ENCODE measurements around the gene FAT1. TPM values are rescaled to one million over a fixed set of nuclear protein-coding genes. Genes with fewer than 3 reads are reported as not detected.

Gene FAT1
- polyA plus RNA-seq, 1 donor: 186 TPM

DNA sequence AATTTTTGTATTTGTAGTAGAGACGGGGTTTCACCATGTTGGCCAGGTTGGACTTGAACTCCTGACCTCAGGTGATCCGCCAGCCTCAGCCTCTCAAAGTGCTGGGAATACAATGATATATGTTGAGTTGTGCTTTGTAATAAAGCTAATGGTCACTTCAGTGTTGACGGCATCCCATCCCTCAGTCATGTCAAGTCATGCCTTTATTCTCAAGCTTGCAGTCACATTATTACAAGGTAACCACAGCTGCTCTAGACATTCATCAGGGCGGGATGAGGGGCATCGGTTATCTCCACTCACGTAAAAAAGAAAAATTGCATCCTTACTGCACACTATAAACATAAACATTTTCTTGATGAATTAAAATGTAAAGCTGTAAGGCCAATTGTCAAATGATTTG, 12.8 kb upstream of the FAT1 start:
- Histone ChIP-seq H3K27me3 (ENCODE audit: control insufficient read depth, insufficient read depth, low read length) (no peaks in the 10 kb centered on the region), H3K36me3 (ENCODE audit: control insufficient read depth, insufficient read depth, low read length) (no peaks in the 10 kb centered on the region), H3K9me3 (ENCODE audit: control insufficient read depth, low read depth, low read length) (no peaks in the 10 kb centered on the region), H3K4me3 (ENCODE audit: low read length) (no peak overlapping the region), H3K27ac (ENCODE audit: low read length) (no peak overlapping the region), H3K4me1 (ENCODE audit: control insufficient read depth, insufficient read depth, low read length) (peaks cover 18% of the 10 kb centered on the region)
- DNase-seq: no peak
- no CpG with 5 or more reads among the region's 6 CpGs for WGBS (ENCODE audit: insufficient coverage, low lambda C conversion rate)

- no peaks in the 10 kb centered on the region for H3K9me3 ChIP-seq (ENCODE audit: control insufficient read depth, low read depth, low read length)
- no peak overlapping the region for H3K27ac ChIP-seq (ENCODE audit: low read length)
- no peak for DNase-seq
- H3K4me3 ChIP-seq (ENCODE audit: low read length): no peak overlapping the region
- no peaks in the 10 kb centered on the region for H3K36me3 ChIP-seq (ENCODE audit: control insufficient read depth, insufficient read depth, low read length)
- no peaks in the 10 kb centered on the region for H3K27me3 ChIP-seq (ENCODE audit: control insufficient read depth, insufficient read depth, low read length)
- peaks cover 7% of the 10 kb centered on the region for H3K4me1 ChIP-seq (ENCODE audit: control insufficient read depth, insufficient read depth, low read length)
- WGBS (ENCODE audit: insufficient coverage, low lambda C conversion rate): no CpG with 5 or more reads among the region's 7 CpGs
Observed at GRCh38 chr4:186734251-186734650, 10.6 kb upstream of the FAT1 start.

- no peaks in the 10 kb centered on the region for H3K9me3 ChIP-seq (ENCODE audit: control insufficient read depth, low read depth, low read length)
- no peak overlapping the region for H3K27ac ChIP-seq (ENCODE audit: low read length)
- no CpG with 5 or more reads among the region's 4 CpGs for WGBS (ENCODE audit: insufficient coverage, low lambda C conversion rate)
- no peak for DNase-seq
- H3K27me3 ChIP-seq (ENCODE audit: control insufficient read depth, insufficient read depth, low read length): no peaks in the 10 kb centered on the region
- H3K4me1 ChIP-seq (ENCODE audit: control insufficient read depth, insufficient read depth, low read length): peaks cover 9% of the 10 kb centered on the region
- no peak overlapping the region for H3K4me3 ChIP-seq (ENCODE audit: low read length)
- no peaks in the 10 kb centered on the region for H3K36me3 ChIP-seq (ENCODE audit: control insufficient read depth, insufficient read depth, low read length)
Observed at GRCh38 chr4:186733778-186734177, 10.1 kb upstream of the FAT1 start.

DNA sequence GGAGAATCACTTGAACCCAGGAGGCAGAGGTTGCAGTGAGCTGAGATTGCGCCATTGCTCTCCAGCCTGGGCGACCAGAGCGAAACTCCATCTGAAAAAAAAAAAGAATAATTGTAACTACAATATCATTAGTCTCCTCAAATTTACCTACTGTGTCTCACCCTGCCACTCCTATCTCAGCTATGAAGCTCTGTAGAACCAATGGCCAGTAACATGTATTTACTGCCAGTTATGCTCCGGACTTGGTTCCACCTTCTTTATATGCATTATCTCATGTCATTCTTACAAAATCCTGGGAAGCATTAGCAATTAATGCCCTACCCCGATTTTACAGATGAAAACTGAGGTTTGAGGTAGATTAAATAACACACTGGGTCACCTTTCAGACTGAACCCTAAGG, 7.0 kb upstream of the FAT1 start:
- Histone ChIP-seq H3K4me3 (ENCODE audit: low read length) (no peak overlapping the region), H3K9me3 (ENCODE audit: control insufficient read depth, low read depth, low read length) (no peaks in the 10 kb centered on the region), H3K27me3 (ENCODE audit: control insufficient read depth, insufficient read depth, low read length) (no peaks in the 10 kb centered on the region), H3K36me3 (ENCODE audit: control insufficient read depth, insufficient read depth, low read length) (no peaks in the 10 kb centered on the region), H3K4me1 (ENCODE audit: control insufficient read depth, insufficient read depth, low read length) (peaks cover 14% of the 10 kb centered on the region), H3K27ac (ENCODE audit: low read length) (peak overlapping the region; percentile 32)
- no CpG with 5 or more reads among the region's 5 CpGs for WGBS (ENCODE audit: insufficient coverage, low lambda C conversion rate)
- peak in 1 of 2 donors; percentile 67 for DNase-seq

DNA sequence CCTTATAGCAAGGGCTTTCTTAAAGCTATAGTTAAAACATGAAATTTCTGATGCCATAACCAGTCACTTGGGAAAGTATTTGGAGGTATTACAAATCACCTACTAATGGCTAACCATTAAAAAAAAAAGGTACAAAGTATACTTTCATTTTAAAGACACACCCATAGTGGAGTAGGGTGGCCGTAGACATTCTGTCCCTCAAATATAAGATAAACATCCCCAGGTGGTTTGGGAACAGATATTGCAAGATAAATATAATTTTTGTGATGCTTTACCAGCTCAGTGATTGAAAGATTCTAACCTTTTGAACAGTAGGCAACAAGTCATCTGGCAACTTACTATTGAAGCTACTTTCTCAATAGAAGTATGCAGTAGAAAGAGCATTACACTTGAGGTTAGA, 6.2 kb upstream of the FAT1 start:
- H3K4me3 ChIP-seq (ENCODE audit: low read length): no peak overlapping the region
- DNase-seq: peak in 1 of 2 donors; percentile 50
- WGBS (ENCODE audit: insufficient coverage, low lambda C conversion rate): no CpG with 5 or more reads among the region's 1 CpG
- peak overlapping the region; percentile 19 for H3K27ac ChIP-seq (ENCODE audit: low read length)
- no peaks in the 10 kb centered on the region for H3K27me3 ChIP-seq (ENCODE audit: control insufficient read depth, insufficient read depth, low read length)
- H3K36me3 ChIP-seq (ENCODE audit: control insufficient read depth, insufficient read depth, low read length): no peaks in the 10 kb centered on the region
- H3K4me1 ChIP-seq (ENCODE audit: control insufficient read depth, insufficient read depth, low read length): peaks cover 14% of the 10 kb centered on the region
- H3K9me3 ChIP-seq (ENCODE audit: control insufficient read depth, low read depth, low read length): no peaks in the 10 kb centered on the region

- H3K4me3 ChIP-seq (ENCODE audit: low read length): no peak overlapping the region
- H3K9me3 ChIP-seq (ENCODE audit: control insufficient read depth, low read depth, low read length): no peaks in the 10 kb centered on the region
- DNase-seq: peak in 1 of 2 donors; percentile 23
- H3K27me3 ChIP-seq (ENCODE audit: control insufficient read depth, insufficient read depth, low read length): no peaks in the 10 kb centered on the region
- peaks cover 14% of the 10 kb centered on the region for H3K4me1 ChIP-seq (ENCODE audit: control insufficient read depth, insufficient read depth, low read length)
- H3K27ac ChIP-seq (ENCODE audit: low read length): peak overlapping the region; percentile 87
- no CpG with 5 or more reads among the region's 4 CpGs for WGBS (ENCODE audit: insufficient coverage, low lambda C conversion rate)
- no peaks in the 10 kb centered on the region for H3K36me3 ChIP-seq (ENCODE audit: control insufficient read depth, insufficient read depth, low read length)
Observed at GRCh38 chr4:186728631-186729271, 5.1 kb upstream of the FAT1 start.

- peak; percentile 31 to 68 for DNase-seq
- Histone ChIP-seq H3K27me3 (ENCODE audit: control insufficient read depth, insufficient read depth, low read length) (no peaks in the 10 kb centered on the region), H3K4me3 (ENCODE audit: low read length) (peak overlapping the region; percentile 94), H3K36me3 (ENCODE audit: control insufficient read depth, insufficient read depth, low read length) (no peaks in the 10 kb centered on the region), H3K27ac (ENCODE audit: low read length) (peak overlapping the region; percentile 87), H3K4me1 (ENCODE audit: control insufficient read depth, insufficient read depth, low read length) (peaks cover 14% of the 10 kb centered on the region), H3K9me3 (ENCODE audit: control insufficient read depth, low read depth, low read length) (no peaks in the 10 kb centered on the region)
- WGBS (ENCODE audit: insufficient coverage, low lambda C conversion rate): 80% methylated on average over 1 of the region's 6 CpGs
Observed at GRCh38 chr4:186727977-186728519, 4.4 kb upstream of the FAT1 start.

DNA sequence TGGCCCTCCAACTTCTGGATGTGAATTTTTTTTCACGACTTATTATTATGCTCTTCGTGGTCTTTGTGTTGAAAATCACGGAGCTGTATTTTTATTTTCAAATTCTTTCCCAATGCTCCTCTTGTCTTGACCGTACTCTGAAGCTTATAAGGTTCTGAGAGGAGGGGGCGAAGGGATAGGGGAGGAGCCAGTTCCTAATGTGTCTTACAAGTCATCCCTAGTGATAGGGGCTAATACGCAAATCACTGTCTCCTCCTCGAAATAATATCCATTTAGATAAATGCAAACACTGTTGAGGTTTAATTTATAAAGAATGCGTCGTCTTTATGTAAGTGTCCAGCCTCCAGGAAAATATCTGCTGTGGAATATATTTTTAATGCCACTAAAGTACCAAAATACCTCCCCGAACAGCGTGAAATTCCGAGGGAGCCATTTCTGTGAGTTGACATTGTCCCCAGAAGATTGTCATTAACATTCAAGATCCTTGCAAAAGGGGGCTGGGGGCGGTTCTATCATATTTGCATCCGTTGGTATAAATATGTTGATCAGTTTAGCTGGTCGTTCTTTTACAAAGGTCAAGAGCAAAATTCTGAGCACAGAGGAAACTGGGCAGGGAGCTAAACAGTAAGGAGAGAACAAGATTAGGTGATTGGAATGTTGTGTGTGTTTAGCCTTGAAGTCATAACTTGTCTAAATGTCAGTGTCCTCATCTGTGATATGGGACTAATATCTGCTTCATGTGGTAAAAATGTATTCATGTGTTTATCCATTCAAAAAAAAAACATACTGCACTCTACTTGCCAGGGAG, 3.7 kb upstream of the FAT1 start:
- no CpG with 5 or more reads among the region's 15 CpGs for WGBS (ENCODE audit: insufficient coverage, low lambda C conversion rate)
- no peaks in the 10 kb centered on the region for H3K36me3 ChIP-seq (ENCODE audit: control insufficient read depth, insufficient read depth, low read length)
- H3K27ac ChIP-seq (ENCODE audit: low read length): peak overlapping the region; percentile 87
- peak in 1 of 2 donors; percentile 46 for DNase-seq
- peak overlapping the region; percentile 94 for H3K4me3 ChIP-seq (ENCODE audit: low read length)
- H3K4me1 ChIP-seq (ENCODE audit: control insufficient read depth, insufficient read depth, low read length): peaks cover 14% of the 10 kb centered on the region
- no peaks in the 10 kb centered on the region for H3K27me3 ChIP-seq (ENCODE audit: control insufficient read depth, insufficient read depth, low read length)
- H3K9me3 ChIP-seq (ENCODE audit: control insufficient read depth, low read depth, low read length): no peaks in the 10 kb centered on the region

DNA sequence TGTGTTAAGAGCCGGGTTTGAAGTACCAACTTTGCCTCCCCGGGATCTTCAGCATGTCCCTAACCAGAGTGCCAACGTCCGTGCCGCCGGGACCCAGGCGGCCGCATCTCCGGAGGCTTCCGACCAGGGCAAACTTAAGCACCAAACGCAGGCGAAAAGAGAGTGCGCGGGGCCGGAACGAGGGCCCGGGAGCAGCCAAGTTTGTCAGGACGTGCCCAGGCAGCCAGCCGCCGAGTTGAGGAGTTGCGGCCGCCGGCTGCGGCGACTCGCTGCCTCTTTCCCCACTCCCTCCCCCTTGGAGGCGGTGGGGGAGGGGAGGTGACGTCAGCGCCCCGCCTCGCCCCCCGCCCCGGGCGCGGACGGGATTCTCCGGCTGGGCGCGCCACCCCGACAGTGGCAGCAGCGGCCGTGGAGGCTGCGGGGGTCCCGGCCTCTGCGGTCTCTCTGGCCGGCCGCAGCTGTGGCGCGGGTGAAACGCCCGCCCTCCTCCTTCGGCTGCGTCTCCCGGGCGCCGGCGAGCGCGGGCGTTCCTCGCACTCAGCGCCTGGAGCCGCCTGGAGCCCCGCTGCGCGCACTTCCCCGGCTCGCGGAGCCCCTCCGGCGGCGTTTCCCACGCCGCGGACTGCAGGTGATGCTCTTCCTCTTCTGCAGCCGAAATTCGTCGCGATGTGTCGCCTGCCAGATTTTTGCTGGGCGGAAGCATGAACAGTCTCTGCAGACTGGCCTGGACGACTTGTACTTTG, 2.9 kb upstream of the FAT1 start:
- Histone ChIP-seq H3K36me3 (ENCODE audit: control insufficient read depth, insufficient read depth, low read length) (no peaks in the 10 kb centered on the region), H3K9me3 (ENCODE audit: control insufficient read depth, low read depth, low read length) (no peaks in the 10 kb centered on the region)
- no CpG with 5 or more reads among the region's 82 CpGs for WGBS (ENCODE audit: insufficient coverage, low lambda C conversion rate)

More for the DNA sequence above, 2.9 kb upstream of the FAT1 start:
- Histone ChIP-seq H3K4me3 (ENCODE audit: low read length) (peak overlapping the region; percentile 94), H3K27me3 (ENCODE audit: control insufficient read depth, insufficient read depth, low read length) (no peaks in the 10 kb centered on the region), H3K4me1 (ENCODE audit: control insufficient read depth, insufficient read depth, low read length) (peaks cover 16% of the 10 kb centered on the region), H3K27ac (ENCODE audit: low read length) (peak overlapping the region; percentile 87)
- peak; percentile 86 to 93 for DNase-seq
